Endometrial microvascular endothelial cells (primary cell): ENCODE measurements around the gene GGTA1. TPM values are rescaled to one million over a fixed set of nuclear protein-coding genes. Genes with fewer than 3 reads are reported as not detected.
"Not testable (repeated sequence)": the region's sequence is repeated elsewhere in the genome, so short reads cannot be mapped to it uniquely, and the experiment has no call there.

Source experiments
- in situ Hi-C: cut with HindIII; loops from 2 replicates; pipeline ENCODE4 v1.10.0; 2017; ENCODE audit warnings: low sequenced_read_pairs, low pct_unique_long_range_greater_than_20kb; ENCODE audit errors: inconsistent ontology term
- total RNA-seq: library from RNA; depleted of rRNA; stranded (reverse); fragments of >200 nt; gene quantifications from one replicate; pipeline ENCODE4 v1.2.3, GENCODE V29; 2015; ENCODE audit errors: inconsistent ontology term

Gene GGTA1
- total RNA-seq, 1 donor from 2014 or later: not detected

- in situ Hi-C loops: no loop called here
Measured at GRCh38 chr9:121439711-121440664, 59.7 kb downstream of the GGTA1 start.

GRCh38 chr9:121439016-121439415, 60.6 kb downstream of the GGTA1 start:
- in situ Hi-C loops: no loop called here

- in situ Hi-C loops: no loop called here
Measured at GRCh38 chr9:121437891-121438290, 61.8 kb downstream of the GGTA1 start.

GRCh38 chr9:121437046-121437445, 62.6 kb downstream of the GGTA1 start:
- in situ Hi-C loops: not testable (repeated sequence)

- in situ Hi-C loops: no loop called here
Measured at GRCh38 chr9:121434969-121435368, 64.7 kb downstream of the GGTA1 start.

- in situ Hi-C loops: no loop called here
Measured at GRCh38 chr9:121427899-121428298, 71.7 kb downstream of the GGTA1 start.

GRCh38 chr9:121424024-121424432, 75.6 kb downstream of the GGTA1 start:
- in situ Hi-C loops: no loop called here

GRCh38 chr9:121411993-121412392, 87.7 kb downstream of the GGTA1 start:
- in situ Hi-C loops: no loop called here

- in situ Hi-C loops: loop anchor here (10.0 kb wide), 1 partner anchor 71 kb away; no protein-coding TSS in a partner anchor
Measured at GRCh38 chr9:121405899-121406298, 93.7 kb downstream of the GGTA1 start.

Other genes with a start within 250 kb of the GGTA1 start
- 82.4 TPM for gene GSN, start 231.7 kb downstream of the GGTA1 start, total RNA-seq
- gene STOM, start 129.6 kb downstream of the GGTA1 start, total RNA-seq: 203 TPM
- gene DAB2IP, start 151.8 kb upstream of the GGTA1 start, total RNA-seq: 13.6 TPM